Measurements from ENCODE around the gene NEU4.
A peak's percentile ranks its signal among the peaks of the same experiment; 100 is the strongest.

Gene NEU4

DNA sequence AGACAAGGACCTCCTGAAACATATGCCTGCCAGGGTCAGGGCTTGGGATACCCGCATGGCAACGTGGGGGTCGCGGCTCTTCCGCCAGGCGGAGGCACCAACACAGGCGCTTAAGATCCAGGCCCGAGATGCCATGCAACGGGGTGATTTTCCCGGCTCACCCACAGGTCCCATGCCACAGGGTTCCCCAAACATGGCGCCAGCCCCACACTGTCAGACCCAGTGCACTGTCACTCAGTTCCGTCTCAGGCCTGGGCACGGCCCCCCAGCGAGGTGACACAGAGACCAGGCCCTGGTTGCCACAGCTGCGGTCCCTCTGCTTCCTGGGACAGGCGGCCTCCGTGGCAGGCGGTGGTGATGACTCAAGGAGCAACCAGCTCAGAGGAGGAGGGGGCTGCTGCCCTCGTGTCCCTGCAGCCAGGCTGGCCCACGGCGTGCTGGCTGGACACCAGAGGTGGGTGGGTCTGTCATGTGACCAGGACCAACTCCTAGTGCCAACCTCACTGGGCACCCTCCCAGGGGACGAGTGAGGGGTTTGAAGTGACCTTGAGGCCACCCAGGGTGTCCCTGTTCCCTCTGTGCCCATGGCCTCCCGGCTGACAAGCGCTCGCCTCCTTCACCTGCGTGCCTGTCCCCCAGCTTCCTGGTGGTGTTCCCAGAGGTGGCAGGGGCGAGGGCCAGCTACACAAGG lies 44.8 kb downstream of the NEU4 start:
- no peak for DNase-seq

DNA sequence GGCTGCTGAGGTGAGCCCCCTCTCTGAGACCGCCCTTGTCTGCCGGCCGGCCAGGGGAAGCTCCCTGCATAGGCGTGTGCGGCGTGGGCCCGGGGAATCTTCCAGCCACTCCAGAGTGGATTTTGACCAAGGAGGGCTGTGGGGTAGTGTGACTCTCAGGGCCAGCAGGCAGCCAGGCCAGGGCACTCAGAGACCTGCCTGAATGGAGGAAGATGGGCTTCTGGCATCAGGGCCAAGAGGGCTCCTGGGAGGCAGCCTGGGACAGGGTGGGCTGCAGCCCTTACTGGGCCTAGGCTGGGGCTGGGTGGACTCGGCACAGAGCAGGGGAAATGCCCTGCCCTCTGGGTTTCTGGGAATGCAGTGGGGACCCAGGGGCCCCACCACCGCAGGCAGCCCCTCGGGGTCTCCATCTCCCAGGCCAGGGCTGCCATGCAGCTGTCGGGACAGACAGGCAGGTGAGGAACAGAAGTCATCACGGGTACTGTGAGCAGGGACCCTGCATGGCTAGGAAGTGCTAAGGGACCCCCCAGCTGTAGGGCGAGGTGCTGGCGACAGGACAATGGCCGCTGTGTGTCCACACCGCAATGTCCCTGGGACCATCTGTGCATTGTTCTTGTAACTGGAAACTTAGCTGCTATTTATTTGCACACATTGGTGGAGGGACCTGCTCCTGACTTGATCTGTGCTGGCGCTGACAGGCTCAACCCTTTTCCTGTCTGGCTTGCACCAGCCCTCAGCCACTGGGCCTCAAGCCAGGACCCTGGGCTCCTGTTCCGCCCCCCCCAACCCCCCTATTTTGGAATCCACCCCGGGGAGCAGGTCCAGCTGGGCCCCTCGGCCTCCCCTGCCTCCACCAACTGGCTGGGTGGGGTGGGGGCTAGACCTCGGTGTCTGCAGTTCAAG lies 45.6 kb downstream of the NEU4 start:
- DNase-seq: no peak

DNA sequence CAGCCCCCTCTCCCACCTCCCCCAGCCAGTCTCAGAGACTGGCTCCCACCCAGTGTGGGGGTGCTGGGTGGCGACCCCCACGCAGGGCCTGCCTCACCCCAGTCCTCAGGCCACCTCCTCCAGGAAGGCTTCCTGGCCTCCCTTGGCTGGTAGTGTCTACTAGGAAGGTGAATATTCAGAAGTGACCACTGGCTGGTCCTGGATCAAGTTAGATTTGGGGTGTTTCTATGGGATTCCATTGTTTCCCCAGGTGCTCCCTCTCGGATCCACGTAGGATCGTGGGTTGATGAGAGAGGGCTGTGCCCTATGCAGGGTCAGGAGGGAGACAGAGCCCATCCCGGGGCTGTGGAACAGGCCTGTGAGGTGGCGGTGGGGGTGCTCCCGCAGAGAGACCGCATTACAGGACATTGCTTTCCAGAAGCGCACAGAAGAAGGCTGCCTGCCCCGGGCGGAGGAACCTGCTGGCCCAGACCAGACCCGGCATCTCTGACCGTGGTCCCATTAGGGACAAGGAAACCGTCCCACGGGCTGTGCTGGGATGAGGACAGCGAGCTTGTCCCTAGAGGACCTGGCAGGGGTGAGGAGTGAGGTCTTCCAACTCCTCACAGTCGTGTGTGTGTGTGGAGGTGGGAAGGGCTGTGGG lies 46.4 kb downstream of the NEU4 start:
- no peak for DNase-seq

DNA sequence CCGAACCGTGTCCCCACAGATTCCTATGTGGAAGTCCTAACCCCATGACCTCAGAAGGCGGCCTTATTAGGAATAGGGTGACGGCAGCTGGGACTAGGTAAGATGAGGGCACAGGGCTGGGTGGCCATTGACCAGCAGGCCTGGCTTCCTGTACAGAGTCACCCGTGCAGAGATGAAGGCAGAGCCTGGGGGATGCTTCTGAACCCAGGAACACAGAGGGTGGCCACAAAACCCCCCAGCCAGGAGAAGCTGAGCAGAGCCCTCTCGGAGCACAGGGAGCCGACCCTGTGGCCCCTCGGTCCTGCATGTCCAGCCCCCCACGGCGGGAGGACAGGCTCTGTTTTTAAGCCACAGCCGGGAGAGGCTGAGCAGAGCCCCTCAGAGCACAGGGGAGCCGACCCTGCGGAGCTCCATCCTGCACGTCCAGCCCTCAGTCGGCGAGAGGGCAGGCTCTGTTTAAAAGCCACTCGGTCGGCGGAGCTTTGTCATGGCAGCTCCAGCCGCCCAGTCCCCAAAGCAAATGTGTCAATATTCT lies 47.0 kb downstream of the NEU4 start:
- no peak for DNase-seq

DNA sequence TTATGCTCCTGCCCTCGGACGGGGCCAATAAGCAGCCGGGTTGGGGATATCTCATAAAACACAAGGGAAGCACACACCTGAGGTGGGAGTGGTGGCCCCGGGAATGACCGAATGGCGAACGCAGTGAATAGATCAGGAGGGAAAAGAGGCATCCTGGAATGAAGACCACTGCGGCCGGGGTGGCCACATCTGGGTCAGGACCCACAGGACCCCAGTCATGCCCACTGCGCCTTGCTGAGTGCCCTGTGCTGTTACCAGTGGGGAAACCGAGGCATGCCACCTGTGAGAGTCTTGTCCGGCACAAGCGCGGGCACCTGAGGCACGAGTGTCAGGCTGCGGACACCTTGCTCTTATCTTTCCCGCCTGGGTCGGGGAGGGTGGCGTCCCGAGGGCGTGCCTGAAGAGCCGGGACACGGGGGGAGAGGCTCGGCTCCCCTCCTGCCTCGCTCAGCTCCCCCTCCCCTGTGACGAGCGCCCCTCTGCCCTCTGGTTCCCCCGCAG lies 48.1 kb downstream of the NEU4 start:
- DNase-seq: no peak

DNA sequence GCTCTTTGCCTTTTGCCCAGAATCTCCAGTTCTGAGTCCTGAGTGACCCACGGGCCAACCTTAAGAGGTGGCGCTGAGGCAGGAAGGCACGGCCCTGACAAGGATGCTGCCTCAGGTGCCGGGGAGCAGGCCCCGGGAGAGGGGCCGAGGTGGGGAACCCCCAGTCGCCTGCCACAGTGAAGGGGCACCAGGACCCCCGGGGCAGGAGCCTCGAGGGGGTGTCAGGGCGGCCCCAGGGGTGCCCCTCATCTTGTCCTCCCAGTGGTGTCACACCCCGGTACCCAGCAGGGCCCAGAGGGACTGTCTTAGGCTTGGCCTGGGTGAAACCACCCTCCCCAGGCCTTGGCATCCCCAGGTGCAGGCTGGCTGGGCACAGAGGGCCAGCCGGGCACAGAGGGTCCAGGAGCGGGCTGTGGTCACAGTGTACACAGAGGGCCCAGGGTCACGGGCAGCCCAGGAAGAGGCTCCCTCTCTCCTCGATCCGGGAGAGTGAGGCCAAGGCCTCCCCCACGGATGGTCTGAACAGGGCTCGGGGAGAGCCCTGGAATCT lies 48.7 kb downstream of the NEU4 start:
- no peak for DNase-seq

DNA sequence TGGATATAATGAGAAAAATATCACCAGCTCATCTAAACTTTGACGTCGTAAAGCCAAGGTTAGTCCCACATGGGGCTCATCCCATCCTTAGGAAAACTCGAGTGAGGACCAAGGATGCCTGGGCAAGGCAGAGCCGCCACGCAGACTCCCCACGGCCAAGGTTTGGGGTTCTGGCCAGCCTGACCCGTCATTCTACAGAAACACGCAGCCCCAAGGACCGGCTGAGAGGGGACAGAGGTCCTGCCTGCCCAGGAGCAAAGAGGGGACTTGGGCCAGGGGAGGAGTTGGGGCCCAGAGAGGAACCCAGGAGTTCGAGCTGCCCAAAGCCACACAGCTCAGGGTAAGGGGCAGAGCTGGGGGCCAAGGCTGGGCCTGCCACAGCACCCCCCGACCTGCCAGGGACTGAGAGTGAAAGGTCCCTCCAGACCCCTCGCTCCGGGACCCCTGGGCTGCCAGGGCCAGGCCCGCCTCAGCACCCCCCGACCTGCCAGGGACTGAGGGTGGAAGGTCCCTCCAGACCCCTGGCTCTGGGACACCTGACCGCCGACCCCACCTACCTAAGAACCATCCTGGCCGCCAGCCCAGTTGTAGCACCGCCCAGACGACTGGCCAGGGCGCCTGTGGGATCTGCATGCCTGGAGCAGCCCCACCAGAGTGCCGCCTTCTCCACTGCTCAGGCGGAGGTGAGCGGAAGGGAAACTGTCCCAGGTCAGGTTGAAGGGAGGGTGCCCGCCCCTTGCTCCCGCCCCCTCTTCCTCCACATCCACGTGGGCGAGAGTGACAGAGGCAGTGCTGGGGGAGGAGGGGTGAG lies 49.4 kb downstream of the NEU4 start, which contains the start of gene PDCD1:
PDCD1 (minus strand) TSS at position 689 of the 811 bp plus-strand sequence; CDS start at position 633, 56 bp downstream.
- peak; percentile 54 to 71 for DNase-seq

DNA sequence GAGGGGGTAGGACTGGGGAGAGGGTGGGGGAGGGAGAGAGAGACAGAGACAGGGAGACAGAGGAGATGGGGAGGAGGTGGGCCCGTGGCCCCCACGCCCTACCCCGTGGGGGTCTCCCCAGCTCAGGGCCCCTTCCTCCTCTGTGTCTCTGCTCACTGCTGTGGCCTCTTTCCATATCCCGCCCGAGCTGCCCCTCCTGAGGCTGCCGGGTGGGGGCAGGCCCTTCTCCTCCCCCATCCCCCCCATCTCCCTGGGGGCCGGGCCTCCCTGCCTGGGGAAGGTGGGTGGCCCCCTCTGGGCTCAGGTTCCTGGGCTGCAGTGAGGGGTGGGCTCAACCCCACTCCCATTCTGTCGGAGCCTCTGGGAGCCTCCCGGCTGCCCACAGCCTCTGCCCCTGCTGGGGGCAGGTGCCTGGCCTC lies 50.0 kb downstream of the NEU4 start:
- no peak for DNase-seq

DNA sequence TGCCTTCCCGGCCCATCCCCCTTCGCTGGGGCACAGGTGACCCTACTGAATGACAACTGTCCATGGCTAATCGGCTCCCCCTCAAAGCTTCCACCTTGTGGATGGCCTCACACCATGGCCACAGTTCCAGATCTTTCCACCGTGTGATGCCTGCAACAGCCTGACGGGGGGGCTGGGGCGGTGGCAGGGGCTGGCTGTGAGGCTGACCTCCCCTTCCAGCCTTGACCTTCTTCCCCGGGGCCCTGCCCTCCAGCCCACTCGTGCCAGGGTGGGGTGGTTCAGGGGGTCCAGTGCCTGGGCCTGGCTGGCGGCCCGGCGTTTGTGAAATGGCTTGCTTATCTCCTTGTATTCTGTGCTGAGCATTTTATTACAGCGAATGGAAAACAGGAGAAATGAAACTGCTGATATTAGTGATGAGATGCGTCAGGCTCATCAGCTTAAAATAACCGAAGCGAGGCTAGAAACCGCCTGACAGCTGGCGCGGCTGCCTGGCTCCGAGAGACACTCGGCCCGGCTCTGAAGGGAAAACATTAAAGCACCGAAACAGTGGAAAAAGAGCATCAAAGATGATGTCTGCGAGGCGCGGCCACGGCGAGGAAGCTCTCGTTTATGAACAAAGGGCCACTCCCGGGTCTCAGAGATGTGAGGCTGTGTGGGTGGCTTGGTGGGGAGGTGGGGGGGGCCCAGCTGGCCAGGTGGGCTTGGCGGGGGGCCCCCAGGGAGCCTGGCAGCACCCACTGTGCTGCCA lies 50.6 kb downstream of the NEU4 start:
- DNase-seq: peak; percentile 64

DNA sequence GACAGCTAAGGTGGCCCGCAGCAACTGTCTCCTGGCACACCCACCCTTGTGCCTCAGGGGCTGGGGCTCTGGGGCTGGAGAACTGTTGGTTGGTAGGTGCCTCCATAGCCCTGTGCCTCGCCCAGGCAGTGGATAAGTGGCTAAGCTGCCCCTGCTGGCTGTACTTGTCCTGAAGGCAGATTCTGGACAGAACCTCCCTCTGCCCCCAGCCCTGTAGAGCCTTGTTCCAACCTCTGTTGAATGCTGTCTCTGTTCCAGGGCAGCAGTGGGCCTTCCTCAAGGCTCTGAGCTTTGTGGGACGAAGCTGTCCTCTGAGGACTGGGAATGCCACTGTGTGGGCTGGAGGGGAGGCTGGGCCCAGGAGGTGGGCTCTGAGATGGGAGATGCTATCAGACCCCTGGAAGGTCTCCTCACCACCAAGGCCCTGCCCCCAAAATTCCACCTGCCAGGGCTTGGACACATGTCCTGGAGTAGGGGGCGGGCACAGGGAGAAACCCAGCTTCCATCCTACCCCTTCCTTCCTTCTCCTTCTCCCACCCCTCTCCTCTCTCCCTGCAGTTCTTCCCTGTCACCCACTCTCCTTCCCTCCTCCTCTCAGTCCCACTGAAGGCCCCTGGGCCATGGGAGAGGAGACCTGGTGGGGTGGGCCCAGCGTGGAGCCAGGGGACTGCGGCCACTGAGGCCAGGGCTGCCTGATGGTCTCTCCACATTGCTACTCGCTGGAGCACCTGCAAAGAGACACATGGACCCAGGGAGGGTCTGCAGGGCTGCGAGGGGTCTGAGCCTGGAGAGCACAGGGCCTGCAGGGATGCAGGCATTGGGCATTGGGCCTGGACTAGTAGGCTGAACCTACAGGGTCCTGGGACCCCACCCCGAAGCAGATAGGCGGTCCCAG lies 51.4 kb downstream of the NEU4 start:
- DNase-seq: no peak

DNA sequence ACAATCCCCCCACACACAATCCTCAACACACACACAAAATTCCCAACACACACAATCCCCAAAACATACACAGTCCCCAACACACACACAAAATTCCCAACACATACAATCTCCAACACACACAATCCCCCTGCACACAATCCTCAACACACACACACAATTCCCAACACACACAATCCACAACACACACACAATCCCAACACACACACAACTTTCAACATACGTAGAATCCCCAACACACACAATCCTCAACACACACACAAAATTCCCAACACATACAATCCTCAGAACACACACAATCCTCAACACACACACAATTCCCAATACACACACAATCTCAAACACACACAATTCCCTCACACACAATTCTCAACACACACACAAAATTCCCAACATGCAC lies 52.3 kb downstream of the NEU4 start:
- DNase-seq: no peak

DNA sequence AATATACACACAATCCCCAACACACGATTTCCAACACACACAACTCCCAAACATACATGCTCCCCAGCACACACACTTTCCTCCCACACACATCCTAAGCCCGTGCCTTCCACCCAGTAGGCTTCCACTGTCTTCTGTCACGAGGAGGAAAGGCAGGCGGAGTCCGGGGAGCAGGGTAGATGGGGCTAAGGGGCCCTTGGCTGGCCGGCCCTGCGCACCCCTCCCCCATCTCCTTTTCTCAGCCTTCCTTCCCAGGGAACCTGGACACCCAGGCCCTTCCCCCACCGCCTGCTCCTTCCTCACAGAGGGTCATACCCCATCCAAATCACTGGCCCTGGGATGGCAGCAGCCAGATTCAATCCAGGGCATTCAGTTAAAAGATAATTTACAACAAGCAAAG lies 53.1 kb downstream of the NEU4 start:
- no peak for DNase-seq

DNA sequence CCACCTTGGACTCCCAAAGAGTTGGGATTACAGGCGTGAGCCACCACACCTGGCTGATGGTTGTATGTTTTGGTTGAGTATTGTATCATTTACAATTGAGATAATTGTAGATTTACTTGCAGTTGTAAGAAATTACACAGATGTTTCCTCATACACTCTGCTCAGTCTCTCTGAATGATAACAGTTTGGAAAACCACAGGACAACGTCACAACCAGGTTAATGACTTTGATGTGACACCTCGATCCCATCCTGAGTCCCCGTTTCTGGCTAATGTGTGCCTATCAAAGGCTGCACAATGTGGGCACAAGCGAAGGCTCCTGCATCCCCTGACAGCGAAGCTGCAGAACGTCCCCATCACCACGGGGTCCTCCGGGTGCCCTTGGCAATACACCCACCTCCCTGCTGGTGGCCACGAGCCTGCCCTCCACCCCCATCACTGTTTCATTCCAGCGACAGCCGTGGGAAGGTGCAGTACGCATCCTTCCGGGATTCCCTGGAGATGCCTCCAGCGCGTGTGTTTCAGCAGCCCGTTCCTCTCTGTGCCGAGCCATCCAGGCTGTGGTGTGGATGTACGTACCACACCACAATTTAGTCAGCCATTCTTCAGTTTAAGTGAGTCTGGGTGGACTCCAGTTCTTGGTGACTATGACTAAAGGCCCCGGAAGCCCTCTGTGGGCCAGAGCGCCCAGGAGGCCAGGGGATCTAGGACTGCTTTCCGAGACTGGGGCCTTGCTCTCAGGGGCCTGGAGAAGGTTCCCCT lies 54.0 kb downstream of the NEU4 start:
- DNase-seq: no peak

DNA sequence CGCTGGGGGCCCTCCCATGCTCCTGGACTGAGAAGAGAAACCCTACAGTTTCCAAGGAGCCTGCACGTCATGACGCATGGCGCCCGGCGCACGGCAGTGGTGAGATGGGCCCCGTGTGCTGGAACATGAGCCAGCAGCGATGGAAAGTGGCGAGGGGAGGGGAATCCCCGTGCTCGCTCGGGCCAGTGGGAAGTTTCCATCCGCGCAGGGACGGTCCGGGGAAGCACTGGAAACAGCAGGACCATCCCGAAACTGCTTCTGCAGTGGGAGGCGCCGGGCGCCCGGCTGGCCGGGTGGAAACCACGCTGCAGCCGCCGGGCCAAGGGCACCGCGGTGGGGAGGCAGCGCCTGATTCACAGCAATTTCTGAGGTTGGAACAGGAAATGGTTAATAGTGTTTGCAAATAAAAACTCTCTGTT lies 54.6 kb downstream of the NEU4 start:
- peak; percentile 63 to 67 for DNase-seq

DNA sequence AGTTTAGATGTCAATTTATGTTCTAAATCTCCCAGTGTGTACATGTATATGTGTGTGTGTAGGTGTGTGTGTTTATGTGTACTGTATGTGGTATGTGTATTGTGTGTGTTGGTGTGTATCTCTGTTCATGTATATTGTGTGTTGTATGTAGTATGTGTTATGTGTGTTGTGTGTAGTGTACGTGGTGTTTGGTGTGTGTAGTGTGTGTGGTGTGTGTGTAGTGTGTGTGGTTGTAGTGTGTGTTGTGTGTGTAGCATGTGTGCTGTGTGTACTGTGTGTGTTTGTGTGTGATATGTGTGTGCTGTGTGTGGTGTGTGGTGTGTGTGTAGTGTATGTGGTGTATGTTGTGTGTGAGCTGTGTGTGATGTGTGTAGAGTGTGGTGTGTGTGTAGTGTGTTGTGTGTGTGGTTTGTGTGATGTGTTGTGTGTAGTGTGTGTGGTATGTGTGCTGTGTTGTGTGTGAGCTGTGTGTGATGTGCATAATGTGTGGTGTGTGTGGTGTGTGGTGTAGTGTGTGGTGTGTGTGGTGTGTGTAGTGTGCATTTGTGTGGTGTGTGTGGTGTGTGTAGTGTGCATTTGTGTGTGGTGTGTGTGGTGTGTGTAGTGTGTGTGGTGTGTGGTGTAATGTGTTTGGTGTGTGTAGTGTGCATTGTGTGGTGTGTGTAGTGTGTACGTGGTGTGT lies 55.3 kb downstream of the NEU4 start:
- DNase-seq: no peak

DNA sequence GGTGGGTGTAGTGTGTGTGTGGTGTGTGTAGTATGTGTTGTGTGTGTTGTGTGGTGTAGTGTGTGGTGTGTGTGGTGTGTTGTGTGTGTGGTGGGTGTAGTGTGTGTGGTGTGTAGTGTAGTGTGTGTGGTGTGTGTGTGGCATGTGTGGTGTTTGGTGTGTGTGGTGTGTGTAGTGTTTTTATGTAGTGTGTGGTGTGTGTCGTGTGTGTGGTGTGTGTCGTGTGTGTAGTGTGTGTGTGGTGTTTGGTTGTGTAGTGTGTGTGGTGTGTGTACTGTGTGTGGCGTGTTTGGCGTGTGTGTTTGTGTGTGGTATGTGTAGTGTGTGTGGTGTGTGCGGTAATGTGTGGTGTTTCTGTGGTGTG lies 55.8 kb downstream of the NEU4 start:
- no peak for DNase-seq

DNA sequence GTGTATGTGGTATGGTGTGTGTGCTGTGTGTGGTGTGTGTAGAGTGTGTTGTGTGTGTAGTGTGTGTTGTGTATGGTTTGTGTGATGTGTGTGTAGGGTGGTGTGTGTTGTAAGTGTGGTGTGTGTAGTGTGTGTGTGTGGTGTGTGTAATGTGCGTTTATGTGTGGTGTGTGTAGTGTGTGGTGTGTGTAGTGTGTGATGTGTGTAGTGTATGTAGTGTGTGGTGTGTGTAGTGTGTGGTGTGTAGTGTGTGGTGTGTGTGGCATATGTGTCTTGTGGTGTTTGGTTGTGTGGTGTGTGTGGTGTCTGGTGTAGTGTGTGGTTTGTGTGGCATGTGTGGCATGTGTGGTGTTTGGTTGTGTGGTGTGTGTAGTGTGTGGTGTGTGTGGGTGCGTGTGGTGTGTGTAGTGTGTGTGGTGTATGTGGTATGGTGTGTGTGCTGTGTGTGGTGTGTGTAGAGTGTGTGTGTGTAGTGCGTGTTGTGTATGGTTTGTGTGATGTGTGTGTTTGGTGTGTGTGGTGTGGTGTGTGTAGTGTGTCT lies 56.5 kb downstream of the NEU4 start:
- DNase-seq: no peak
